K562 (cell line): ENCODE measurements around the gene ADK. TPM values are rescaled to one million over a fixed set of nuclear protein-coding genes. Genes with fewer than 3 reads are reported as not detected.

Experiments used
- ATAC-seq: fragments of 200-7000 bp; cut with Tn5 transposase; 3 replicates; pipeline ENCODE4 v1.9.1; 2020; ENCODE audit warnings: moderate library complexity
- BruUV-seq: library from RNA; stranded (reverse); fragments of 400-500 nt; replicated peaks from 2 replicates; lab custom pipeline; 2021; lab: Mats Ljungman, UMichigan
- CTCF ChIA-PET: fragments of 300-600 bp; formaldehyde crosslinking; extraction: SDS; loops from one replicate; lab custom pipeline; 2021; ENCODE audit warnings: low intra/inter-chr PET ratio; lab: Yijun Ruan, JAX
- POLR2A ChIA-PET: fragments of 300-600, 350-650 bp; sonication (Branson Sonifier 250); formaldehyde crosslinking; extraction: SDS; loops from one replicate; lab custom pipeline; 2021; ENCODE audit warnings: antibody characterized with exemption, inconsistent platforms; lab: Yijun Ruan, JAX
- DNase-seq, 4 experiments: peaks; one replicate each; pipeline versions ENCODE4 v3.0.0 to v3.0.0-alpha.2; 2011 to 2018; ENCODE audit warnings: low spot score in 3 of 4, mixed read lengths in 3 of 4; ENCODE audit errors: extremely low read depth in 1 of 4
- FAIRE-seq: peaks from 2 replicates; lab custom pipeline; 2011; peaks lifted over from hg19 to GRCh38; lab: Jason Lieb, UNC
- H2AFZ ChIP-seq: 2 replicates; pipeline ENCODE4 v1.6.0; 2011; ENCODE audit warnings: low read depth, low read length, control low read depth, inconsistent platforms
- H3K27ac ChIP-seq: fragments of 200-600 bp; 3 replicates; pipeline ENCODE4 v1.8.0; 2011; ENCODE audit warnings: low read depth, mild to moderate bottlenecking, control low read depth, inconsistent platforms, low read length, moderate library complexity, mixed read lengths; ENCODE audit errors: extremely low read depth
- H3K27me3 ChIP-seq, 2 experiments: fragments of 300-600 bp in 1 of 2; 2 replicates in 1 of 2; 3 replicates in 1 of 2; pipeline versions ENCODE4 v1.6.0 to v1.8.0; 2011; ENCODE audit warnings: inconsistent platforms in 2 of 2, low read length in 2 of 2, mild to moderate bottlenecking in 1 of 2, mixed read lengths in 1 of 2, moderate library complexity in 1 of 2; ENCODE audit not compliant: control insufficient read depth in 2 of 2, insufficient read depth in 2 of 2
- H3K36me3 ChIP-seq: fragments of 300-600 bp; 3 replicates; pipeline ENCODE4 v1.8.0; 2011; ENCODE audit warnings: mild to moderate bottlenecking, low read length, inconsistent platforms; ENCODE audit not compliant: control insufficient read depth, insufficient read depth
- H3K4me1 ChIP-seq, 2 experiments: fragments of 200-600 bp in 1 of 2; replicated peaks in 1 of 2; 2 replicates in 1 of 2; 3 replicates in 1 of 2; pipeline versions ENCODE4 v1.5.1 to v1.8.0; 2011; ENCODE audit warnings: inconsistent platforms in 2 of 2, low read length in 2 of 2, mild to moderate bottlenecking in 1 of 2, mixed read lengths in 1 of 2, moderate library complexity in 1 of 2; ENCODE audit not compliant: control insufficient read depth in 2 of 2, insufficient read depth in 2 of 2
- H3K4me2 ChIP-seq: 2 replicates; pipeline ENCODE4 v1.6.1; 2011; ENCODE audit warnings: low read length, control low read depth, inconsistent platforms, mixed read lengths; ENCODE audit not compliant: insufficient read depth
- H3K4me3 ChIP-seq: fragments of 200-600 bp; sonication (generic), shearing (Covaris generic); 2 replicates; pipeline ENCODE4 v1.5.1; 2016; ENCODE audit warnings: control low read depth, inconsistent platforms
- H3K79me2 ChIP-seq: fragments of 200-600 bp; 3 replicates; pipeline ENCODE4 v1.8.0; 2011; ENCODE audit warnings: low read length, inconsistent platforms; ENCODE audit not compliant: control insufficient read depth, insufficient read depth
- H3K9ac ChIP-seq, 2 experiments: 2 replicates each; pipeline versions ENCODE4 v1.6.0 to v1.6.1; 2011; ENCODE audit warnings: low read depth in 2 of 2, low read length in 2 of 2, control low read depth in 1 of 2, inconsistent platforms in 1 of 2, mild to moderate bottlenecking in 1 of 2, mixed read lengths in 1 of 2; ENCODE audit not compliant: insufficient read depth in 1 of 2
- H3K9me1 ChIP-seq: one replicate; pipeline ENCODE4 v1.6.0; 2011; ENCODE audit warnings: inconsistent platforms, mild to moderate bottlenecking, low read length, moderate library complexity; ENCODE audit not compliant: control insufficient read depth, insufficient read depth
- H3K9me3 ChIP-seq: replicated peaks from 2 replicates; pipeline ENCODE4 v1.5.1; 2011; ENCODE audit warnings: low read depth, low read length, inconsistent platforms; ENCODE audit not compliant: control insufficient read depth, insufficient read depth
- H4K20me1 ChIP-seq: replicated peaks from 2 replicates; pipeline ENCODE4 v1.6.1; 2011; ENCODE audit warnings: low read length, inconsistent platforms, mixed read lengths; ENCODE audit not compliant: control insufficient read depth, insufficient read depth
- CREB3L1 ChIP-seq: fragments of 450-650 bp; IDR thresholded peaks from 2 replicates; pipeline ENCODE4 v1.6.1; 2014; ENCODE audit warnings: low read depth, mild to moderate bottlenecking, moderate library complexity, borderline replicate concordance
- POLR2A ChIP-seq: fragments of 450-650 bp; conservative IDR thresholded peaks from 2 replicates; pipeline ENCODE4 v1.6.1; 2016
- POLR2AphosphoS2 ChIP-seq: IDR thresholded peaks from 2 replicates; pipeline ENCODE4 v1.6.1; 2012; ENCODE audit warnings: low read length, improper control_type of control experiment
- SAFB ChIP-seq: fragments of 200-400 bp; formaldehyde crosslinking; IDR thresholded peaks from 2 replicates; pipeline ENCODE4 v1.6.1; 2017; ENCODE audit warnings: low read depth, low read length, borderline replicate concordance
- SRSF3 ChIP-seq: fragments of 200-400 bp; formaldehyde crosslinking; IDR thresholded peaks from 2 replicates; pipeline ENCODE4 v1.6.1; 2016; ENCODE audit warnings: mild to moderate bottlenecking, low read length, moderate library complexity; ENCODE audit not compliant: insufficient read depth
- ZNF146 ChIP-seq: IDR thresholded peaks from one replicate; pipeline ENCODE4 v1.6.1; 2018; ENCODE audit warnings: missing compliant biosample characterization; ENCODE audit not compliant: unreplicated experiment
- ZNF212 ChIP-seq: fragments of 450-650 bp; formaldehyde crosslinking; IDR thresholded peaks from 2 replicates; pipeline ENCODE4 v1.4.0; 2020; ENCODE audit warnings: mild to moderate bottlenecking
- ZNF217 ChIP-seq: sonication (generic); formaldehyde crosslinking; IDR thresholded peaks from 2 replicates; pipeline ENCODE4 v1.8.0; 2022; ENCODE audit warnings: mild to moderate bottlenecking, missing genetic modification reagents
- ZNF431 ChIP-seq: sonication (generic); formaldehyde crosslinking; IDR thresholded peaks from 2 replicates; pipeline ENCODE4 v1.8.0; 2022; ENCODE audit warnings: mild to moderate bottlenecking, missing genetic modification reagents
- WGBS: fragments of 100-300 bp; shearing (Covaris generic); methylation state at CpG from one replicate; pipeline ENCODE4 v1.1.6; 2016; ENCODE audit warnings: low coverage, mixed read lengths; ENCODE audit not compliant: insufficient coverage; ENCODE audit errors: missing lambda C conversion rate; 5-methylcytosine and 5-hydroxymethylcytosine counted together
- in situ Hi-C: fragments of 300-500 bp; cut with MboI; formaldehyde crosslinking; loops from 4 replicates; pipeline ENCODE4 v1.15.0; 2018; ENCODE audit warnings: inconsistent platforms, mixed read lengths
- intact Hi-C: fragments of 100-400 bp; cut with micrococcal nuclease; formaldehyde crosslinking; loops from 2 replicates; pipeline ENCODE4 v1.14.2; 2022
- polyA plus RNA-seq, 8 experiments: library from polyadenylated mRNA; depleted of rRNA in 4 of 8; stranded (reverse) in 5 of 8; unstranded in 3 of 8; fragments of >200 nt; fragmentation: Nextera tagmentation in 2 of 8; fragmentation: Illumina TruSeq in 1 of 8; extraction: Ambion mirVana in 2 of 8; extraction: Trizol in 1 of 8; gene quantifications; 2 replicates each; pipeline versions ENCODE4 v1.2.1 to v1.2.3, GENCODE V29; 2011 to 2014; ENCODE audit warnings: inconsistent platforms in 1 of 8, missing spikeins in 1 of 8
- total RNA-seq, 7 experiments: library from RNA; depleted of rRNA in 6 of 7; stranded (reverse); fragments of >200 nt in 6 of 7; fragmentation: Illumina TruSeq in 2 of 7; extraction: Trizol in 2 of 7; gene quantifications; 2 replicates each; pipeline versions ENCODE4 v1.2.1 to v1.2.3, GENCODE V29; 2011 to 2021; ENCODE audit warnings: low replicate concordance in 1 of 7

The ADK gene
- total and polyA plus RNA-seq, 9 of the 15 experiments (the other 6 are each of a cell fraction or from before 2014, with no cell fraction given), result 54.2 to 97.8 (median 73.6) TPM

GRCh38 chr10:74118804-74119203 lies 32.2 kb upstream of the ADK start:
- no peak overlapping the region for H3K27ac ChIP-seq
- H3K4me1 ChIP-seq, result peaks cover 0 to 2% of the 10 kb centered on the region in 2 experiments; a peak in 2 of 5 replicates
- peak; percentile 50; the same call in 1 of the 2 replicates for TF ChIP-seq POLR2A
- TF ChIP-seq ZNF146 (CRISPR knock-in tag), result no peak
- TF ChIP-seq ZNF217, result no peak
- BruUV-seq, result no TSS peak
- no peaks in the 10 kb centered on the region for H4K20me1 ChIP-seq
- ATAC-seq, result peak; percentile 58
- H3K9ac ChIP-seq, result peak overlapping the region in 1 of 2 experiments; percentile 71; a peak in 2 of 4 replicates
- CTCF ChIA-PET, result no interaction called here
- H3K9me3 ChIP-seq, result no peaks in the 10 kb centered on the region
- no peak overlapping the region for H3K4me3 ChIP-seq
- intact Hi-C loops, result no loop called here
- H3K4me2 ChIP-seq, result no peak overlapping the region
- in situ Hi-C loops, result no loop called here
- no peak for DNase-seq
- no peaks in the 10 kb centered on the region for H3K27me3 ChIP-seq
- 70% methylated on average over 3 of the region's 3 CpGs for WGBS
- H3K9me1 ChIP-seq, result no peaks in the 10 kb centered on the region
- H3K36me3 ChIP-seq, result peaks cover 97% of the 10 kb centered on the region
- POLR2A ChIA-PET, result interaction anchor here (0.6 to 2.7 kb wide), 7 partner anchors 12 to 272 kb away, joined by 3 to 18 read pairs (median 4); no protein-coding TSS in a partner anchor
- no peak for FAIRE-seq
- H3K79me2 ChIP-seq, result no peaks in the 10 kb centered on the region
- no peak overlapping the region for H2AFZ ChIP-seq

GRCh38 chr10:74120911-74121310 lies 30.1 kb upstream of the ADK start:
- H2AFZ ChIP-seq, result no peak overlapping the region
- BruUV-seq, result no TSS peak
- in situ Hi-C loops, result no loop called here
- peaks cover 97% of the 10 kb centered on the region; the same call in 2 of the 3 replicates for H3K36me3 ChIP-seq
- ChIA-PET CTCF (no interaction called here), POLR2A (interaction anchor here (0.6 to 1.7 kb wide), 3 partner anchors 9 to 10 kb away, joined by 3 to 5 read pairs (median 3); no protein-coding TSS in a partner anchor)
- no peaks in the 10 kb centered on the region for H3K27me3 ChIP-seq
- no peak overlapping the region for H3K4me3 ChIP-seq
- 70% methylated on average over 1 of the region's 1 CpG for WGBS
- H3K9ac ChIP-seq, result no peak overlapping the region
- no peak overlapping the region for H3K27ac ChIP-seq
- H3K4me1 ChIP-seq, result peaks cover 0 to 2% of the 10 kb centered on the region in 2 experiments; a peak in 2 of 5 replicates
- FAIRE-seq (no peak), ATAC-seq (no peak), DNase-seq (no peak)
- H4K20me1 ChIP-seq, result no peaks in the 10 kb centered on the region
- H3K4me2 ChIP-seq, result no peak overlapping the region
- no peaks in the 10 kb centered on the region for H3K9me1 ChIP-seq
- no peaks in the 10 kb centered on the region for H3K9me3 ChIP-seq
- intact Hi-C loops, result no loop called here
- no peaks in the 10 kb centered on the region for H3K79me2 ChIP-seq
- TF ChIP-seq SRSF3 (no peak), POLR2AphosphoS2 (peak; percentile 28; the same call in 1 of the 2 replicates), SAFB (no peak), ZNF431 (CRISPR knock-in tag) (no peak), CREB3L1 (no peak), ZNF212 (CRISPR knock-in tag) (no peak)
